CD14-positive monocyte (primary cell): Measurements from ENCODE around the gene ABCA4. TPM values are rescaled to one million over a fixed set of nuclear protein-coding genes. Genes with fewer than 3 reads are reported as not detected.

ENCODE experiments used
- DNase-seq, 3 donors: peaks; one replicate each; pipeline ENCODE4 v3.0.0-alpha.2; 2011 to 2022
- H2AFZ ChIP-seq: 2 replicates; pipeline ENCODE4 v1.6.0; 2012; ENCODE audit warnings: mild to moderate bottlenecking, low read depth, low read length, inconsistent platforms; ENCODE audit not compliant: insufficient read depth, poor library complexity, severe bottlenecking
- H3K27ac ChIP-seq, 2 donors: 1 replicate in 1 of 2; 2 replicates in 1 of 2; pipeline ENCODE4 v1.5.1; 2012 to 2013; ENCODE audit warnings: low read length in 2 of 2, control low read depth in 1 of 2, inconsistent platforms in 1 of 2, low read depth in 1 of 2, mild to moderate bottlenecking in 1 of 2
- H3K27me3 ChIP-seq, 2 donors: one replicate each; pipeline versions ENCODE4 v1.6.0 to v1.6.1; 2011 to 2013; ENCODE audit warnings: low read length in 2 of 2; ENCODE audit not compliant: control insufficient read depth in 2 of 2, insufficient read depth in 2 of 2
- H3K36me3 ChIP-seq, 2 donors: replicated peaks in 1 of 2; 1 replicate in 1 of 2; 2 replicates in 1 of 2; pipeline versions ENCODE4 v1.5.1 to v1.6.1; 2012 to 2013; ENCODE audit warnings: low read length in 2 of 2, control low read depth in 1 of 2, inconsistent platforms in 1 of 2, mild to moderate bottlenecking in 1 of 2; ENCODE audit not compliant: insufficient read depth in 2 of 2, control insufficient read depth in 1 of 2
- H3K4me1 ChIP-seq, 2 donors: 1 replicate in 1 of 2; 2 replicates in 1 of 2; pipeline versions ENCODE4 v1.5.1 to v1.6.1; 2012 to 2013; ENCODE audit warnings: low read length in 2 of 2, control low read depth in 1 of 2, inconsistent platforms in 1 of 2, mild to moderate bottlenecking in 1 of 2, moderate library complexity in 1 of 2; ENCODE audit not compliant: insufficient read depth in 2 of 2, control insufficient read depth in 1 of 2
- H3K4me2 ChIP-seq: replicated peaks from 2 replicates; pipeline ENCODE3; 2012; ENCODE audit warnings: low read length, moderate library complexity, mild to moderate bottlenecking; ENCODE audit not compliant: poor library complexity, severe bottlenecking; ENCODE audit errors: extremely low read depth
- H3K4me3 ChIP-seq, 3 experiments: fragments of 200-600 bp in 1 of 3; sonication (generic) in 1 of 3; replicated peaks in 1 of 3; 1 replicate in 2 of 3; 2 replicates in 1 of 3; pipeline ENCODE4 v1.5.1; 2011 to 2013; ENCODE audit warnings: low read length in 3 of 3, mild to moderate bottlenecking in 3 of 3, control low read depth in 2 of 3, low read depth in 2 of 3, inconsistent platforms in 1 of 3, moderate library complexity in 1 of 3
- H3K79me2 ChIP-seq: 2 replicates; pipeline ENCODE4 v1.6.0; 2012; ENCODE audit warnings: mild to moderate bottlenecking, control low read depth, inconsistent platforms, low read length, moderate library complexity; ENCODE audit not compliant: insufficient read depth
- H3K9ac ChIP-seq: 2 replicates; pipeline ENCODE4 v1.6.0; 2017; ENCODE audit warnings: low read length, mild to moderate bottlenecking; ENCODE audit not compliant: insufficient read depth, poor library complexity, severe bottlenecking
- H3K9me3 ChIP-seq, 2 donors: replicated peaks in 1 of 2; 1 replicate in 1 of 2; 2 replicates in 1 of 2; pipeline versions ENCODE4 v1.5.1 to v1.6.1; 2012 to 2013; ENCODE audit warnings: low read length in 2 of 2, control low read depth in 1 of 2; ENCODE audit not compliant: control insufficient read depth in 1 of 2, insufficient read depth in 1 of 2
- H4K20me1 ChIP-seq: 2 replicates; pipeline ENCODE4 v1.6.0; 2012; ENCODE audit warnings: mild to moderate bottlenecking, low read length, control low read depth, moderate library complexity; ENCODE audit not compliant: insufficient read depth
- H3K27ac Mint-ChIP-seq, 7 donors: one replicate each; pipeline ENCODE4 v1.8.0; 2020; ENCODE audit warnings: mild to moderate bottlenecking in 7 of 7, mixed read lengths in 7 of 7, moderate library complexity in 6 of 7, inconsistent platforms in 2 of 7
- H3K27me3 Mint-ChIP-seq, 3 donors: one replicate each; pipeline ENCODE4 v1.8.0; 2021 to 2022; ENCODE audit warnings: low read depth in 3 of 3, mild to moderate bottlenecking in 3 of 3, mixed read lengths in 3 of 3, moderate library complexity in 3 of 3, inconsistent platforms in 1 of 3
- H3K36me3 Mint-ChIP-seq, 2 donors: one replicate each; pipeline ENCODE4 v1.8.0; 2020; ENCODE audit warnings: mixed read lengths in 2 of 2, inconsistent platforms in 1 of 2, mild to moderate bottlenecking in 1 of 2
- H3K4me1 Mint-ChIP-seq: one replicate; pipeline ENCODE4 v1.8.0; 2020; ENCODE audit warnings: mild to moderate bottlenecking, mixed read lengths
- H3K4me3 Mint-ChIP-seq, 2 donors: one replicate each; pipeline ENCODE4 v1.8.0; 2020; ENCODE audit warnings: mild to moderate bottlenecking in 2 of 2, mixed read lengths in 2 of 2, moderate library complexity in 1 of 2
- H3K9me3 Mint-ChIP-seq, 7 donors: one replicate each; pipeline ENCODE4 v1.8.0; 2020 to 2022; ENCODE audit warnings: mixed read lengths in 7 of 7, mild to moderate bottlenecking in 6 of 7, moderate library complexity in 6 of 7, inconsistent platforms in 2 of 7
- CTCF ChIP-seq: fragments of 200-600 bp; IDR thresholded peaks from one replicate; pipeline ENCODE4 v1.8.0; 2022; ENCODE audit warnings: antibody characterized with exemption, mild to moderate bottlenecking
- WGBS: methylation state at CpG from one replicate; pipeline ENCODE4 v1.1.5; 2013; ENCODE audit warnings: missing lambda C conversion rate; ENCODE audit not compliant: insufficient coverage; 5-methylcytosine and 5-hydroxymethylcytosine counted together
- intact Hi-C, 2 donors: fragments of 100-400 bp; cut with micrococcal nuclease; formaldehyde crosslinking; loops; one replicate each; pipeline versions ENCODE4 v1.15.0 to v1.15.1; 2023
- polyA plus RNA-seq, 3 donors: library from polyadenylated mRNA; depleted of rRNA in 1 of 3; unstranded in 2 of 3; stranded (reverse) in 1 of 3; fragments of 300-500 nt in 2 of 3; fragments of >200 nt in 1 of 3; fragmentation: Illumina TruSeq in 2 of 3; gene quantifications; 1 replicate in 2 of 3; 2 replicates in 1 of 3; pipeline ENCODE4 v1.2.3, GENCODE V29; 2012 to 2021

ABCA4 gene
- polyA plus RNA-seq, 3 donors: not detected

GRCh38 chr1:94105957-94106529, 14.9 kb downstream of the ABCA4 start:
- no peak overlapping the region for H3K27ac Mint-ChIP-seq
- WGBS: 51% methylated on average over 5 of the region's 9 CpGs

DNA sequence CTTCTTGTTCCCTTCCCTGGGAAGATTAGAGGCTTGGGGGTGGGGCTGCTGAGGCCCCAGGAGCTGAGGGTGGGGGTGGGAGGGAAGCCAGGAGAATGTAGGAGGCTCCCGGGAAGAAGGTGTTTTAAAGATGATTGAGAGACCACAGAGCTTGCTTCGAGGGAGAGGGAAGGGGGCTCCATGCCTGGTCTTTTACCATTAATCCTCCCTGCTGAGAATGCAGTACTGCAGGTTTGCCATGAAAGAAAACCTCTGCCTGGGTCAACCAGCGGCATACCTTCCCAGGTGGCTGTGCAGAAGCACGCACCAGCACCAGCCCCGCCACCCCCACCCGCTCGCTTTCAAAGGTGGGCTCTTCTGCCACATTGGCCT, 15.4 kb downstream of the ABCA4 start:
- Histone ChIP-seq H3K9me3 (no peaks in the 10 kb centered on the region), H3K27ac (no peak overlapping the region), H3K4me1 (peaks cover 4 to 5% of the 10 kb centered on the region in 2 donors), H2AFZ (no peak overlapping the region), H3K9ac (no peak overlapping the region), H3K4me3 (no peak overlapping the region), H3K36me3 (no peaks in the 10 kb centered on the region), H4K20me1 (no peaks in the 10 kb centered on the region), H3K79me2 (no peaks in the 10 kb centered on the region), H3K27me3 (peaks cover 37 to 99% of the 10 kb centered on the region in 2 donors), H3K4me2 (no peak overlapping the region)
- H3K4me3 Mint-ChIP-seq: peak overlapping the region in 1 of 2 donors; percentile 14
- peaks cover 81 to 99% (median 83%) of the 10 kb centered on the region in 3 donors for H3K27me3 Mint-ChIP-seq
- peaks cover 6% of the 10 kb centered on the region for H3K4me1 Mint-ChIP-seq
- WGBS: 62% methylated on average over 5 of the region's 7 CpGs
- intact Hi-C loops: no loop called here
- TF ChIP-seq CTCF: no peak
- no peak overlapping the region for H3K27ac Mint-ChIP-seq
- DNase-seq: no peak
- peaks cover 0 to 5% (median 1%) of the 10 kb centered on the region in 7 donors for H3K9me3 Mint-ChIP-seq
- H3K36me3 Mint-ChIP-seq: no peaks in the 10 kb centered on the region

More at GRCh38 chr1:94105957-94106529, 14.9 kb downstream of the ABCA4 start:
- Histone ChIP-seq H2AFZ (no peak overlapping the region), H3K4me3 (no peak overlapping the region), H3K9me3 (no peaks in the 10 kb centered on the region), H3K27ac (no peak overlapping the region), H3K9ac (no peak overlapping the region), H3K36me3 (no peaks in the 10 kb centered on the region), H4K20me1 (no peaks in the 10 kb centered on the region), H3K4me1 (peaks cover 4 to 5% of the 10 kb centered on the region in 2 donors), H3K4me2 (no peak overlapping the region), H3K27me3 (peaks cover 37 to 99% of the 10 kb centered on the region in 2 donors), H3K79me2 (no peaks in the 10 kb centered on the region)
- H3K9me3 Mint-ChIP-seq: peaks cover 0 to 5% (median 1%) of the 10 kb centered on the region in 7 donors
- intact Hi-C loops: no loop called here
- H3K27me3 Mint-ChIP-seq: peaks cover 83 to 99% (median 84%) of the 10 kb centered on the region in 3 donors
- H3K4me1 Mint-ChIP-seq: peaks cover 6% of the 10 kb centered on the region
- peak overlapping the region in 1 of 2 donors; percentile 14 for H3K4me3 Mint-ChIP-seq
- TF ChIP-seq CTCF: no peak
- no peak for DNase-seq
- H3K36me3 Mint-ChIP-seq: no peaks in the 10 kb centered on the region
